CD4-positive, alpha-beta T cell treated with Interleukin-15 for 4 hours (primary cell): Measurements from ENCODE around the gene GRIN1.
A peak's percentile ranks its signal among the peaks of the same experiment; 100 is the strongest.

ENCODE experiments used
- DNase-seq: peaks from one replicate; pipeline ENCODE4 v3.0.0-alpha.2; 2020; ENCODE audit warnings: low spot score

GRIN1 gene

GRCh38 chr9:137138722-137139467 is at the start of gene GRIN1:
GRIN1 (plus strand) TSS chr9:137139154; CDS start chr9:137139487, 333 bp downstream.
- DNase-seq: no peak

GRCh38 chr9:137089232-137089947 is 49.6 kb upstream of the GRIN1 start:
- no peak for DNase-seq

- peak; percentile 85 for DNase-seq
These were observed 43.1 kb upstream of the GRIN1 start for GRCh38 chr9:137095664-137096517.

- DNase-seq: no peak
These were observed 42.0 kb upstream of the GRIN1 start for GRCh38 chr9:137096785-137097546.

GRCh38 chr9:137097761-137098462 is 41.0 kb upstream of the GRIN1 start:
- no peak for DNase-seq

GRCh38 chr9:137099231-137099630 is 39.7 kb upstream of the GRIN1 start:
- no peak for DNase-seq

GRCh38 chr9:137103206-137103999 is 35.6 kb upstream of the GRIN1 start:
- DNase-seq: no peak

GRCh38 chr9:137105814-137106661 is 32.9 kb upstream of the GRIN1 start:
- DNase-seq: no peak

- DNase-seq: no peak
These were observed 32.2 kb upstream of the GRIN1 start for GRCh38 chr9:137106662-137107250.

GRCh38 chr9:137107312-137107921 is 31.5 kb upstream of the GRIN1 start:
- DNase-seq: no peak

GRCh38 chr9:137107982-137108381 is 31.0 kb upstream of the GRIN1 start:
- DNase-seq: no peak

GRCh38 chr9:137108608-137109249 is 30.2 kb upstream of the GRIN1 start:
- no peak for DNase-seq

- no peak for DNase-seq
These were observed 29.5 kb upstream of the GRIN1 start for GRCh38 chr9:137109250-137110146.

GRCh38 chr9:137110147-137110910 is 28.6 kb upstream of the GRIN1 start:
- no peak for DNase-seq

- no peak for DNase-seq
These were observed 27.8 kb upstream of the GRIN1 start for GRCh38 chr9:137110911-137111787.
